GM19043 (cell line): Measurements from ENCODE around the gene TP53I13.
A peak's percentile ranks its signal among the peaks of the same experiment; 100 is the strongest.

Source experiments
- ATAC-seq: cut with Tn5 transposase; IDR thresholded peaks from one replicate; pipeline ENCODE4 v1.9.1; 2021; ENCODE audit warnings: low read depth; ENCODE audit not compliant: unreplicated experiment

The TP53I13 gene

DNA sequence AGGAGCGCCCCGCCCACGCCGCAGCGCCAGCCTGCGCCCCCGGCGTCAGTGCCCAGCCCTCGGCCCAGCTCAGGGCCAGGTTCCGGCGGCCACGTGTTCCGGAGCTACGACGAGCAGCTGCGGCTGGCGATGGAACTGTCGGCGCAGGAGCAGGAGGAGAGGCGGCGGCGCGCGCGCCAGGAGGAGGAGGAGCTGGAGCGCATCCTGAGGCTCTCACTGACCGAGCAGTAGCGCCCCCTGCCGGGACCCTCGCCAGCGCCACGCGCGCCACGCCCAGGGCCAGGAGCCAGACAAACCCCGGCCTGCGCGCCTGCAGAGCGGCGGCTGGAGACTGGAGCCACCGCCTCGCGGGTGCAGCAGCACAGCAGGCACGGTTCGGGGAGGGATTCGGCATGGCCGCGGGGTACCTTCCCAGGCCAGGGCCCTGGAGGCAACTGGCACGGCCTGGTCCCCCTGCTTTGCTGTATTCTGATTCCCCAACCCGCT is 44.9 kb downstream of the TP53I13 start:
- ATAC-seq = no peak

DNA sequence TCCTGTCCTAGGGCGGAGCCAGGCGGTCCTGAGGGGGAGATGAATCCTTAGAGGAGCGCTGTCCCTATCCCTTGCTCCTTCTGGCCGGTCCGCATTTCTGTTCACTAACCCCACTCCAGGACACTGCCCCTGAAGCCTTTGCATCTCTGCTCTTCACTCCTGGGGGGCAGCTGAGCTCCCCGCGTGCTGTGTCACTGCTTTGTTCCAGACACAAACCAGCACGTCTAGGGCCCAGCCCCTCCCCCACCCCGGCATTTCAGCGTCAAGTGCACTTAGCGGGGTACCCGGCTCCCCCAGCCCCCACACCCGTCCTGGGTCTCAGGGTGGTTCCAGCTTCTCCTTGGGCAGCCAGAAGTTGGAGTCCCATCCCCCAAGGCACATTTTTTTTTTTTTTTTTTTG is 45.4 kb downstream of the TP53I13 start:
- no peak for ATAC-seq

DNA sequence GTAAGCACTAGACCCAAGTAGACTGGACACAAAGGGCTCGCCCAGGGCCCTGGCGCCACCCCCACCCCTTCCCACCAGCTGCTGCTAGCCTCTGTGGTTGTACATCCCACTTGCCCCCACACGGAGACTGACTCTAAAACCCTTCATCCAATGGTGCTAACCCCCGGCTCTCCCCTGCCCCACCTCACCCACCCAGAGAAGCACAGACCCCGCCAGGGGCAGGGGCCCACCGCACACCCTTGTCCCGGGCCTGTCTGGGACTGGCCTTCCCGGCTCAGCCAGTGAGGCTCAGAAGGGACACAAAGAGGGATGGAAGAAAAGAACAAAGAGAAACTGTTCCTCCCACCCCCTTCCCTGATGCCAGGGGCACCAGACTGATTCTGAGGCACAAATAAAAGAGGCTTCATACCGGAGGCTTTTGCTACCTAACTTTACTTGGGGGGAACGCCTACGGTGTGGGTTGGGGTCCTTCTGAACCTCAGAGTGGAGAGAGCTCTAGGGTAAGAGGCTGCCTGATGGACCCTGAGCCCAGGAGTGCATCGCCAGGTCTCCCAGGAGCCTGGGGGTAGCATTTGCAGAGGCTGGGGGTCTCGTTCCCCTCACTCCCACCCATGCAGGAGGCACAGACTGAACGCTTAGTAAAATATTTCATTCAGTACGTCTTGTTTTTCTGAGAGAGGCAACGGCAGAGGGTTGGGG is 46.0 kb downstream of the TP53I13 start:
- ATAC-seq = no peak

DNA sequence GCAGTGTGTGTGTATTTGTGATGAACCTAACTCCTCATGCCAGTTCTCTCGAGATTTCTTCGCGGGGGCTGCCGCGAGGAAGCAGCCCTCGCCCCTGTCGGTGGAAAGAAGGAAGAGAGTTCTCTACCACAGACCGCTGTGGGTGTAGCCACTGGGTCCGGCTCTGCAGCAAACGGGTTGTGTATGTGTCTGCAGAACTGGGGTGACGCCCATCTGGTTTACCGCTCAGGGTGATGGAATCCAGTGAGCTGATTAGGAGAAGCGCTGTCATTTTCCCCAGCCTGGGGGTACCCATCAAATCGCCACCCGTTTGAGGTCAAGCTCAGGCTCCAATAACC is 46.5 kb downstream of the TP53I13 start:
- ATAC-seq = no peak

DNA sequence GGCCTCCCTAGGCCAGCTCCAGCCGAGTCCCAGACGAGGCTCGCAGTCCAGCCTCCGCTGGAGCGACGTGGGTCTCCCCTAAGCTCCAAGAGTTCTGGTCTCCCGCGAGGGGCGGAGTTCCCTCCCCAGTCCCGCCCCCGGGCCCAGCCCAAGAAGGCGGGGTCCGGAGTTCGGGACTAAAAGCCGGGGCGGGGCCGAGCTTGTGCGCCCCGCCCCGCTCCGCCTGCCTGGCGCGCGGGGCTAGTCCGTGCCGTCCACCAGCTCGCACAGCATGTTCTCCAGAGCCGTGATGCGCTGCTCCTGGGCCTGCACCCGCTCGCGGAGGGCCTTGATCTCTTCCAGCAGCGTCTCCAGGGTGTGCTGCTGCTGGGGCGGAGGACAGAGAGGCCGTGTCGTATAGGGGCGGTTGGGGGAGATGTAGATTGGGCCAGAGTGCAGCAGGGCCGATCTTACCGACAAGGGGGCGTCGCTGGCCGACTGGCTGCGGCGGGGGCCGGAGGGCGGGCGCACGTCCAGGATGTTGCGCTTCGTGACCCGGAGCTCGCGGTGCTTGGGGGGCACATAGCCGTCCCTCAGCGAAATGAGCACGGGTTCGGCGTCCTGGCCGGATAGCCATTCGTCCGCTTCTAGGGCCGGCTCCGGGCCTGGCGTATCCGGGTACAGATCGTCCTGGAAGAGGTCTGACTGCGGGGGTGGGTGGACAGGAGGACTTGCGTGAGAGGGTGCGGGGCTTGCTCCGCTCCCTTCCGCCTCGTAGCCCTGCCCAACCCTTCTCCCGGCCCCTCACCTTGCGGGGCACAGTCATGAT is 47.2 kb downstream of the TP53I13 start:
- ATAC-seq = no peak

GRCh38 chr17:29616300-29617048 is 48.0 kb downstream of the TP53I13 start:
- ATAC-seq = no peak

GRCh38 chr17:29617125-29617480 is 48.6 kb downstream of the TP53I13 start:
- ATAC-seq = peak; percentile 42

- no peak for ATAC-seq
Measured at GRCh38 chr17:29617481-29618271, 49.2 kb downstream of the TP53I13 start.

DNA sequence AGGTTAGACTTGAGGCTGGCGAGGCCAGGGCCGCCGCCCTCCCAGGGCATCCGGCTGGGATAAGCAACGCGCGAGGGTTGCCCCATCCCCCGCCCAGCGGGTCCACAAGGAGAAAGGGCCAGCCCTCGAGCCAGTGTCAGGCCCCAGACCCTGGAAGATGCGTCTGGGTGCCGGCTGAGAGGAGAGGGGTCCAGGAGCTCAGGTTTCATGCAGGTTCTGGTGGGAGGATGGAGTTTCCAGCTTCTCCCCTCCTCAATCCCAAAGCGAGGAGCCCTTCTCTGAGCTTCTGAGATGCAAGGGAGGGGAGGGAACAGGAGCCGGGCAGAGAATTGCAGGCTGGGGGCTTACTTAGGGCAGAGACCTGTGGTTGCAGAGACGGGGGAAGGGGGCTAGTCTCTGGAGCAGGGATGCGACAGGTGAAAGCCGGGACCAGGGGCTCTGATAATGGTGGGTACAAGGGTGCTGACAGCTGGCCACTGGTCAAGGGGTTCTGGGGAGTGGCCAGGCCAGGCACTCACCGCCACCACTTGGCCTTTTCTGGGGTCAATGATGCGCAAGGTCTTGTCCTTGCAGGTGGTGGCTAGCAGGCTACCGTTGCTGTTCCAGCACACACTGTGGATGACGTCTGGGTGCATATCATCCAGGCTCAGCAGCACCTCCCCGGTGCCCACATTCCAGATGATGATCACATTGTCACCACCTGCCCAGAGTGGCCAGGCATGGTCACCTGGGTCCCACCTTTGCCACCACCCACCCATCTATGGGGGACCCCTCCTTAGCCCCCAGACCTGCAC is 50.0 kb downstream of the TP53I13 start:
- ATAC-seq = no peak

DNA sequence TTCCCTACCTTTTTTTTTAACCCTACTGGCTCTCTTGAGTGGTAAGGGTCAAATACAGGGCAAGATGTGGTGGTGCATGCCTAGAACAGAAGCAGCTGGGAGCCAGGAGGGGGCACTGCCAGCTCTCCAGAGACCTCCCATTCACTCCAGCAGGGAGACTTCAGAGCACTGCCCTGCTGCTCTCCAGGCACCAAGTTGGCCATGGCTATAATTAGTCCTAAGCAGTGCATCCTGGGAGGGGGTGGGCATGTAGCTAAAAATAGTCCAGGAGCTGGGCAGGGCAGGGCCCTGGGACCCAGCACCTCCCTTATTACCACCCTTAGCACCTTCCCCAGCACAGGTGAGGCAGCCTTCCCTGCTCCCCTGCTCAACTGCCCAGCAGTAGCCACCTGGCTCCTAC is 50.8 kb downstream of the TP53I13 start:
- ATAC-seq = no peak

DNA sequence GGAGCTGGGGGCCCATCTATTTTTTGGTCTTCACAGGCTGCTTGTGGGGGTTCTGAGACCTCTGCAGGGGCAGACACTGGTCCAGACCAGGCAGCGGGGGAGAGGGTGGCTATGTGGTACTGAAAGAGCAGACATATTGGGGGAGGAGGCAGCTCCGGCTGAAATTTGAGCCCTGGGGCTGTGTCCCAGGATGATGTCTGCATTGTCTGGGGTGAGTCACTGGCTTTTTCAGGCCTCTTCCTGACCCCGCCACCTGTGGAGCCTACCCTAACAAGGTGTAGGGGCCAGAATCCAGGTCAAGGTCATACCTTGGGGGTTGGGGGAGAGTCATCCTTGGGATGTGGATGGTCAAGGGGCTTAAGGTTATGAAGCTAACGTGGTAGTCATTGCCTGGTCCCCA is 51.8 kb downstream of the TP53I13 start:
- ATAC-seq = no peak

DNA sequence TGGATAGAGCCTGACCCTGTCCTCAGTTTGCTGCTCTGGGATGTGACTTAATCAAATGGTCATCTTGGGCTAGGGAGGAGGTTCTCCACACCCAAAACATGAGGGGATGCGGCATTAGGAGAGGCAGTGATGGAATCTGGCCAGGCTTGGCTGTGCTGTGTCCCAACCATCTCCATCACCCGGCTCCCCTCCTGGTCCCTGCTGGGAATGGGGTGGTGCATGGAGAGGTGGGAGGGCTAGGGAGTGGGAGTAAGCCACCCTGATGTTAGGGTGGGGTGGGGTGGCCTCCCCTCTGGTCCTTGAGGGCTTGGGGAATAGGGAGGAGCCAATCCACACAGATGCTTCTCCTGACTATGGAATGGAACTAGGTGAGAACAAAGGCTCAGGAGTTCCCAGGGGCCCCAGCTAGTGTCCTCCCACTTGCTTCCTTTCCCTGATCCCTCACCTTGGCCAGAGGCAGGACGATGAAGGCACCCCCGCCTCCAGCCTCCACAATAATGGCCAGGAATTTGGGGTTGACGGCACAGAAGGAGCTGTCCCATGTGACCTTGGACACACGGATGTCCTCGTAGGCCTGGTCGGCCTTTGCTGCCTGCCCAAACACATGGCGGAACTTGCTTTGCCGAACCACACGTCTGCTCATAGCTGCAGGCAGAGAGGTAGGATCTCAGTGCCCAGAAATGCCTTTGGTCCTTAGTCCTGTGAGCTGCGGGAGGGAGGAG is 52.4 kb downstream of the TP53I13 start:
- ATAC-seq = no peak

GRCh38 chr17:29621751-29622194 is 53.3 kb downstream of the TP53I13 start:
- no peak for ATAC-seq
